ENCODE data around the gene C2orf76.

The C2orf76 gene

DNA sequence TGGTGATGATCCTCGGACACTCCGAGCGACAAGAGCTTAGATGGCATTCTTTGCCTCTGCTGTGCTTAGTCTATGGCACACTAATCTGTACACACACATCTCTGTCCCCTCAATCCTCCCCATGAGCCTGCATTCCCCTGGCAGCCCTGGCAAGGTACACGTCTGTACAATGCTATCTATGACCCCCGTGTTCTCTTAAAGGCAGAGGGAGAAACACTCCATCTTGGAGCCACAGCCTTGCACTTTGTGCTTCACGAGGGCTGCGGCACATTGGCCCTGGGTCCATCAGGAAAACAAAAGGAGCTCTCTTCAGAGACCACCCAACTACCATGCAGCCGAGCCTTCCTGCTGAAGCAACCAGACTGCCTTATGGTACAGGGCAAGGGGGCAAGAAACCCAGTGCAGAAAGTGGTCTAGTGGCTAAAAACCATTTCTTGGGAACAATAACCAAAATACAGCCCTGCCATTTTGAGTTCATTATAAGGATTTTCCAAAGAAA is 100.5 kb downstream of the C2orf76 start:
- DNase-seq (ENCODE audit: extremely low read depth in 1 of 2, low read depth in 1 of 2), result no peak

DNA sequence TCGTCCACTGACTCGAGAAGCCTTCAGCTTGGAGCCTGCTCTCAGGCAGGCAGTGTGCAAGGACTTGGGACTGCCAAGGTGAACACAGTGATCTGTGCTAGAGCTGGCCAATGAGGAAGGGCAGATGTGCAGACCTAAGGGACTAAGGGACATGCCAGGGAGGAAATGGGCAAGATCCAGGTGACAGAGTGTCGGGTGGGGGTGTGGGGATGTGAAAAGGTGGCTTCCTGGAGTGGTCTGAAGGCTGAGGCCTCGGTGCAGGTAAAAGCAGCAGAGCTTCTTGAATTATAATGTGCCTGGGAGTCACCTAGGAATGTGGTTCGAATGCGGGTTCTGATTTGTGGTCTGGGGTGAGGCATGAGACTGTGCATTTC is 101.0 kb downstream of the C2orf76 start:
- DNase-seq (ENCODE audit: extremely low read depth in 1 of 2, low read depth in 1 of 2), result no peak

DNA sequence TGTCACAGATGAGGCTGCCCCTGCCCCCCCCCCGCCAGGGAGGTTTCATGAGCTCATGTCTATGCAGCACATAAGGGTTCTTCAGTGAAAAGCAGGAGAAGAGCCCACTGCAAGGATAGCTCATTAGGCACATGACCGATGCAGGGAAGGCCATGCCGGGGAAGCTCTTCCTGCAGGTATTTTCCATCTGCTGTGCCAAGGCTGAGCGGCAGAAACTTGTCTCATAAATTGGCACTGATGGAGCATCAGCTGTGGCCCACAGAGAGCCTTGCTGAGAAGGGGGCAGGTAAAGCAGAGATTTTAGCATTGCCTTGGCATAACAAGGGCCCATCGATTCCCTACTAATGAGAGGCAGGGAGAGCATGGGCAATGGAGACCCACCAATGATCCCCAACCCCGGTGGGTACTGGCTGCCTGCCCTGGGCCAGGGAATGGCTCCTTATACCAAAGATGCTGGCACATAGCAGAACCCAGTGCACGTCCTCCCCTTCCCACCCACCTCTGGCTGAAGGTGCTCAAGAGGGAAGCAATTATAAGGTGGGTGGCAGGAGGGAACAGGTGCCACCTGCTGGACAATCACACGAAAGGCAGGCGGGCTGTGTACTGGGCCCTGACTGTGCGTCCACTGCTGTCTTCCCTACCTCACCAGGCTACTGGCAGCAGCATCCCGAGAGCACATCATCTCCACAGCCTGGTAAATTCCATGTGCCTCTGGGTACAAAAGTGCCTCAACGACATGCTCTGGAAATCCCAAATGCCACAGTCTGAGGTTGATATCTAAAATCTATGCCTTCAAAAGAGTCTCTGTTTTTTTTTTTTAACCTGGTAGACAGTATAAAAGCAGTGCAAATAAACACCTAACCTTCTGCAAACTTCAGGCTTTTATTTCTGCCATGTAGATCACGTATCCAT is 101.6 kb downstream of the C2orf76 start:
- DNase-seq (ENCODE audit: extremely low read depth in 1 of 2, low read depth in 1 of 2), result no peak

DNA sequence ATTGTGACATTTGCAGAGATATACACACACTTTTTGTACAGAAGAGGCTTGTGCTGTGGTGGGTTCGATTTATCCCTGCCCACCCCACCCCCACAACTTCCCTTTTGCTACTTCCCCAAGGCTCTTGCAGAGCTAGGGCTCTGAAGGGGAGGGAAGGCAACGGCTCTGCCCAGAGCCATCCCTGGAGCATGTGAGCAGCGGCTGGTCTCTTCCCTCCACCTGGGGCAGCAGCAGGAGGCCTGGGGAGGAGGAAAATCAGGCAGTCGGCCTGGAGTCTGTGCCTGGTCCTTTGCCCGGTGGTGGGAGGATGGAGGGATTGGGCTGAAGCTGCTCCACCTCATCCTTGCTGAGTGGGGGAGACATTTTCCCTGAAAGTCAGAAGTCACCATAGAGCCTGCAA is 103.0 kb downstream of the C2orf76 start:
- no peak for DNase-seq (ENCODE audit: extremely low read depth in 1 of 2, low read depth in 1 of 2)

- no peak for DNase-seq (ENCODE audit: extremely low read depth in 1 of 2, low read depth in 1 of 2)
These were observed 103.6 kb downstream of the C2orf76 start for GRCh38 chr2:119263025-119263424.

GRCh38 chr2:119261493-119262225 is 105.0 kb downstream of the C2orf76 start:
- no peak for DNase-seq (ENCODE audit: extremely low read depth in 1 of 2, low read depth in 1 of 2)

DNA sequence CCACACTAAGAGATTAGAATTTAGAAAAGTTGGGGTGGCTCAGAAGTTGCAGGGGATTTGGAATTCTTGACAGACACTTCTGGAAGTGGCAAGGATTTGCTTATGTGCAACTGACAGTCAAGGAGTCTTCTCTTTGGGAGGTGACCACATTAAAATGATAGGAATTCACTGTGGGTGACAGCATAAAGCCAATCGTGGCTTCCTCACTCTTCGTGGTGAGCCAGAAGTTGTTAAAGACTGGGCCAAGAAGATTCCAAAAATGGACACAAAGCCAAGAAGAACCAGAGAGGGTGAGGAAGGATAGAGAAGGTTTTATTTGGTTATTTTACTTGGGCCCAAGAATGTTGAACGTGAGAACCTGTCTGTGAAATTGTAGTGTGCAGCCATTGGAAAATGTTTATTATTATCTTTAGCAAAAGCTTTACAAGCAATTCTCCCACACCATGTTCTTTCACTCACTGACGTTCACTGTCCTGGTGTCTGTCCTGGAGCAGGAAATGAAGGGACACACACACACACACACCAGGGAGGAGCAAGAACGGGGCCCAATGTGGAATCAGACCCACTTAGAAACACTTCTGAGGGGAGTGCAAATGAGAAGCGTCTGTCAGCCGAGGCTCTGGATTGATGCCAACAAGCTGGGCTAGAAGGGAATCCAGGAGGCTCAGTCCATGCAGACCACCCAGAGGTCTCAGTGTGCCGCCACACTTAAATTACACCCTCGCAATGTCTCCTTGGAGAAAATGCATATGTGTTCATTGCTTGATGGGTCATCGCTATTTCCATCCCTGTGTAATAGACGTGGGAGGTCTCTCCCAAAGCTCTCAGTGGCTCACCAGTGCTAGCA is 105.8 kb downstream of the C2orf76 start:
- DNase-seq (ENCODE audit: extremely low read depth in 1 of 2, low read depth in 1 of 2), result no peak

- DNase-seq (ENCODE audit: extremely low read depth in 1 of 2, low read depth in 1 of 2), result no peak
These were observed 107.3 kb downstream of the C2orf76 start for GRCh38 chr2:119259296-119259860.

GRCh38 chr2:119257198-119257597 is 109.4 kb downstream of the C2orf76 start:
- no peak for DNase-seq (ENCODE audit: extremely low read depth in 1 of 2, low read depth in 1 of 2)

DNA sequence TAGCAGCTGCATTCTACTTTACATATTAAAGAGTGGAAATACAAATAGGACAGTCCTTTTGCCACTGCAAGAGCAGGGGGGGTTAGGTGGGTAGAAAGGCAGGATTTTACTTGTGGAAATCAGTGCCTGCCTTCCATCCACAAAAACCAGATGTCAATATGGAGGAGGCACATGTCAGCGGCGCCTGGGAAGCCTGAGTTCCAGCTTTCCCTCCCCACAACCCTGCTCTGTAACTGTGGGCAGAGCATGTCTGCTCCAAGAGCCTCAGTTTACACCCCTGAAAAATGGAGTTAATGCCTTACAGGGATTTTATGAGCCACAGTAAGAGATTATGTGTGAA is 110.1 kb downstream of the C2orf76 start:
- DNase-seq (ENCODE audit: extremely low read depth in 1 of 2, low read depth in 1 of 2), result no peak

DNA sequence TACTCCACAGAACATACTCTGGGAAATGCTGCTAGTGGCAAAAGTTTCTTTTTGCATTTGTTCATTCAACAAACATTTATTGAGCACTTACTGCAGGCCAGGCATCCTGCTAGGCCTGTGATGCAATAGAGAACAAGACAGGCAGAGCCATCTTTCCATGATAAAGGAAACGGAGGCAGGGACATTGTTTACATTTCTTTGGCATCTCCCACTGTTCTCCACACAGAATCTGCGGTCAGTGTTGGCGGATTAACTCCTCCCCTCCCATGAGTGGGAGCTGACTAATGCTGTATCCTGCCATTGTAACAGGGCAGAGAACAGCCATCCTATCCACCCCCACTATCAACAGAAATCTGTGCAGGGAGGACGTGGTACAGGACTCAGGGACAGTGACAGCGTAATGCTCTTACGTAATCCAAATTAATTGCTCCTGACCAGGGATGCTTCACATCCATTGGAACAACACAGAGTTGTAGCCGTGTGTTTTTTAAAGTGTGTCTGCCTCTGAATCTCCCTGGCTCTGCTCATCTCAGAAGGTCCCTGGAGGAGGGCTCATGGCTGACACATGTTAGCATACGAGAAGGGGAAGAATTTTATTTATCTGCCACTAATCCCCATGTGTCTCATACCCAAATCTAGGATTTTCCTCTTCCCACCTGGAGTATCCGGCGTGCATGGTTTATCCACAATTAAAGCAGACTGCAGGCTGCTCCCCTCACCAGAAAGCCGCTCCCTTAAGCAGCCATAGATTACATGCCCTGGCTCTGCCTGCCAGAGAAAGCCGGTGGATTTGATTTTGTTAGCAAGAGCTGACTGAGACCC is 110.7 kb downstream of the C2orf76 start:
- no peak for DNase-seq (ENCODE audit: extremely low read depth in 1 of 2, low read depth in 1 of 2)

- no peak for DNase-seq (ENCODE audit: extremely low read depth in 1 of 2, low read depth in 1 of 2)
These were observed 112.0 kb downstream of the C2orf76 start for GRCh38 chr2:119254601-119255080.

GRCh38 chr2:119253760-119254600 is 112.7 kb downstream of the C2orf76 start:
- DNase-seq (ENCODE audit: extremely low read depth in 1 of 2, low read depth in 1 of 2), result no peak

DNA sequence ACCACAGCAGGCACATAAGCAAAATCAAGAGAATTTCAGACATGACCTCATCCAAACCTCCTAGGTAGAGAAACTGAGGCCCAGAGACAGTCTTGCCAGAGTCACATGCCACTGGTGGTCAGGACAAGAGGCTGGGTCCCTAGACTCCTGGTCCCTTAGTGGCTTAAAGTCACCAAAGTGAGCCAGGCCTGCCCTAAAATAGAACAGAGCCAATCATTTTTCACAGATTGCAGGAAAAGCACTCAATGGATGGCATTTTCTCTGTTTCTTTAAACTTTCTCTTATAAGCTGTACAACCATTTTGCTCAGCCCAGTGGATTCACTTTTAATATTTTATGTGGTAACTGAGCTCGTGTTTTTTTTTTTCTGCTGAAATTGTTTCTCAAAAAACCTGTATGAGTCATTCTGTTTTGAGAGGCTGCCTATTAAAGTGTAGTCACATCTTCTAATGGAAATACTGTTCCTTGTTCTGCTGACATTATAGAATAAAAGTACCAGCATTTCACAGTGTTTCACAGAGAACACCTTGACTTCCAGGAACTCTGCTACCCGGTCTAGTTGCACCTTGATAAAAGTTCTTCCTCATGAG is 113.4 kb downstream of the C2orf76 start:
- no peak for DNase-seq (ENCODE audit: extremely low read depth in 1 of 2, low read depth in 1 of 2)
